K562 (cell line): ENCODE measurements around the gene RGMA. TPM values are rescaled to one million over a fixed set of nuclear protein-coding genes. Genes with fewer than 3 reads are reported as not detected.

ENCODE experiments used
- ATAC-seq: fragments of 200-7000 bp; cut with Tn5 transposase; 3 replicates; pipeline ENCODE4 v1.9.1; 2020; ENCODE audit warnings: moderate library complexity
- BruUV-seq: library from RNA; stranded (reverse); fragments of 400-500 nt; replicated peaks from 2 replicates; lab custom pipeline; 2021; lab: Mats Ljungman, UMichigan
- CTCF ChIA-PET: fragments of 300-600 bp; formaldehyde crosslinking; extraction: SDS; loops from one replicate; lab custom pipeline; 2021; ENCODE audit warnings: low intra/inter-chr PET ratio; lab: Yijun Ruan, JAX
- POLR2A ChIA-PET: fragments of 300-600, 350-650 bp; sonication (Branson Sonifier 250); formaldehyde crosslinking; extraction: SDS; loops from one replicate; lab custom pipeline; 2021; ENCODE audit warnings: antibody characterized with exemption, inconsistent platforms; lab: Yijun Ruan, JAX
- DNase-seq, 4 experiments: peaks; one replicate each; pipeline versions ENCODE4 v3.0.0 to v3.0.0-alpha.2; 2011 to 2018; ENCODE audit warnings: low spot score in 3 of 4, mixed read lengths in 3 of 4; ENCODE audit errors: extremely low read depth in 1 of 4
- FAIRE-seq: peaks from 2 replicates; lab custom pipeline; 2011; peaks lifted over from hg19 to GRCh38; lab: Jason Lieb, UNC
- H2AFZ ChIP-seq: 2 replicates; pipeline ENCODE4 v1.6.0; 2011; ENCODE audit warnings: low read depth, low read length, control low read depth, inconsistent platforms
- H3K27ac ChIP-seq: fragments of 200-600 bp; 3 replicates; pipeline ENCODE4 v1.8.0; 2011; ENCODE audit warnings: low read depth, mild to moderate bottlenecking, control low read depth, inconsistent platforms, low read length, moderate library complexity, mixed read lengths; ENCODE audit errors: extremely low read depth
- H3K27me3 ChIP-seq, 2 experiments: fragments of 300-600 bp in 1 of 2; 2 replicates in 1 of 2; 3 replicates in 1 of 2; pipeline versions ENCODE4 v1.6.0 to v1.8.0; 2011; ENCODE audit warnings: inconsistent platforms in 2 of 2, low read length in 2 of 2, mild to moderate bottlenecking in 1 of 2, mixed read lengths in 1 of 2, moderate library complexity in 1 of 2; ENCODE audit not compliant: control insufficient read depth in 2 of 2, insufficient read depth in 2 of 2
- H3K36me3 ChIP-seq: fragments of 300-600 bp; 3 replicates; pipeline ENCODE4 v1.8.0; 2011; ENCODE audit warnings: mild to moderate bottlenecking, low read length, inconsistent platforms; ENCODE audit not compliant: control insufficient read depth, insufficient read depth
- H3K4me1 ChIP-seq, 2 experiments: fragments of 200-600 bp in 1 of 2; replicated peaks in 1 of 2; 2 replicates in 1 of 2; 3 replicates in 1 of 2; pipeline versions ENCODE4 v1.5.1 to v1.8.0; 2011; ENCODE audit warnings: inconsistent platforms in 2 of 2, low read length in 2 of 2, mild to moderate bottlenecking in 1 of 2, mixed read lengths in 1 of 2, moderate library complexity in 1 of 2; ENCODE audit not compliant: control insufficient read depth in 2 of 2, insufficient read depth in 2 of 2
- H3K4me2 ChIP-seq: 2 replicates; pipeline ENCODE4 v1.6.1; 2011; ENCODE audit warnings: low read length, control low read depth, inconsistent platforms, mixed read lengths; ENCODE audit not compliant: insufficient read depth
- H3K4me3 ChIP-seq: fragments of 200-600 bp; sonication (generic), shearing (Covaris generic); 2 replicates; pipeline ENCODE4 v1.5.1; 2016; ENCODE audit warnings: control low read depth, inconsistent platforms
- H3K79me2 ChIP-seq: fragments of 200-600 bp; 3 replicates; pipeline ENCODE4 v1.8.0; 2011; ENCODE audit warnings: low read length, inconsistent platforms; ENCODE audit not compliant: control insufficient read depth, insufficient read depth
- H3K9ac ChIP-seq, 2 experiments: 2 replicates each; pipeline versions ENCODE4 v1.6.0 to v1.6.1; 2011; ENCODE audit warnings: low read depth in 2 of 2, low read length in 2 of 2, control low read depth in 1 of 2, inconsistent platforms in 1 of 2, mild to moderate bottlenecking in 1 of 2, mixed read lengths in 1 of 2; ENCODE audit not compliant: insufficient read depth in 1 of 2
- H3K9me1 ChIP-seq: one replicate; pipeline ENCODE4 v1.6.0; 2011; ENCODE audit warnings: inconsistent platforms, mild to moderate bottlenecking, low read length, moderate library complexity; ENCODE audit not compliant: control insufficient read depth, insufficient read depth
- H3K9me3 ChIP-seq: replicated peaks from 2 replicates; pipeline ENCODE4 v1.5.1; 2011; ENCODE audit warnings: low read depth, low read length, inconsistent platforms; ENCODE audit not compliant: control insufficient read depth, insufficient read depth
- H4K20me1 ChIP-seq: replicated peaks from 2 replicates; pipeline ENCODE4 v1.6.1; 2011; ENCODE audit warnings: low read length, inconsistent platforms, mixed read lengths; ENCODE audit not compliant: control insufficient read depth, insufficient read depth
- ATF3 ChIP-seq, 2 experiments: fragments of 450-650 bp in 1 of 2; sonication (generic) in 1 of 2; formaldehyde crosslinking in 1 of 2; IDR thresholded peaks in 1 of 2; conservative IDR thresholded peaks in 1 of 2; 2 replicates each; pipeline versions ENCODE4 v1.6.1 to v1.8.1; 2016 to 2023; ENCODE audit warnings: mild to moderate bottlenecking in 2 of 2, moderate library complexity in 2 of 2, inconsistent platforms in 1 of 2, missing genetic modification reagents in 1 of 2
- CEBPB ChIP-seq: fragments of 450-650 bp; IDR thresholded peaks from 2 replicates; pipeline ENCODE4 v1.6.1; 2016; ENCODE audit warnings: missing genetic modification characterization, missing compliant biosample characterization
- CEBPG ChIP-seq, 3 experiments: fragments of 200-800 bp in 1 of 3; sonication (Bioruptor generic) in 1 of 3; sonication (generic) in 1 of 3; formaldehyde crosslinking in 1 of 3; IDR thresholded peaks in 2 of 3; conservative IDR thresholded peaks in 1 of 3; 2 replicates each; pipeline versions ENCODE4 v1.6.1 to v1.8.0; 2016 to 2022; ENCODE audit warnings: missing compliant biosample characterization in 2 of 3, missing genetic modification characterization in 2 of 3, mild to moderate bottlenecking in 1 of 3, missing genetic modification reagents in 1 of 3
- KAT8 ChIP-seq: fragments of 450-650 bp; IDR thresholded peaks from 2 replicates; pipeline ENCODE4 v1.6.1; 2016; ENCODE audit warnings: low read depth, mild to moderate bottlenecking
- YY1 ChIP-seq, 3 experiments: IDR thresholded peaks; 2 replicates each; pipeline ENCODE4 v1.6.1; 2011; ENCODE audit warnings: low read length in 2 of 3, mild to moderate bottlenecking in 2 of 3, moderate library complexity in 2 of 3, borderline replicate concordance in 1 of 3, control low read depth in 1 of 3, low read depth in 1 of 3; ENCODE audit not compliant: insufficient read depth in 3 of 3, insufficient replicate concordance in 2 of 3, control insufficient read depth in 1 of 3, insufficient read length in 1 of 3; ENCODE audit errors: extremely low read depth in 1 of 3
- WGBS: fragments of 100-300 bp; shearing (Covaris generic); methylation state at CpG from one replicate; pipeline ENCODE4 v1.1.6; 2016; ENCODE audit warnings: low coverage, mixed read lengths; ENCODE audit not compliant: insufficient coverage; ENCODE audit errors: missing lambda C conversion rate; 5-methylcytosine and 5-hydroxymethylcytosine counted together
- in situ Hi-C: fragments of 300-500 bp; cut with MboI; formaldehyde crosslinking; loops from 4 replicates; pipeline ENCODE4 v1.15.0; 2018; ENCODE audit warnings: inconsistent platforms, mixed read lengths
- intact Hi-C: fragments of 100-400 bp; cut with micrococcal nuclease; formaldehyde crosslinking; loops from 2 replicates; pipeline ENCODE4 v1.14.2; 2022
- polyA plus RNA-seq, 8 experiments: library from polyadenylated mRNA; depleted of rRNA in 4 of 8; stranded (reverse) in 5 of 8; unstranded in 3 of 8; fragments of >200 nt; fragmentation: Nextera tagmentation in 2 of 8; fragmentation: Illumina TruSeq in 1 of 8; extraction: Ambion mirVana in 2 of 8; extraction: Trizol in 1 of 8; gene quantifications; 2 replicates each; pipeline versions ENCODE4 v1.2.1 to v1.2.3, GENCODE V29; 2011 to 2014; ENCODE audit warnings: inconsistent platforms in 1 of 8, missing spikeins in 1 of 8
- total RNA-seq, 7 experiments: library from RNA; depleted of rRNA in 6 of 7; stranded (reverse); fragments of >200 nt in 6 of 7; fragmentation: Illumina TruSeq in 2 of 7; extraction: Trizol in 2 of 7; gene quantifications; 2 replicates each; pipeline versions ENCODE4 v1.2.1 to v1.2.3, GENCODE V29; 2011 to 2021; ENCODE audit warnings: low replicate concordance in 1 of 7

The RGMA gene
- total and polyA plus RNA-seq, 9 of the 15 experiments (the other 6 are each of a cell fraction or from before 2014, with no cell fraction given), result 0.03 to 0.05 (median 0.03) TPM; not detected in 6

GRCh38 chr15:93017526-93017925 is 71.5 kb downstream of the RGMA start:
- H3K79me2 ChIP-seq, result no peaks in the 10 kb centered on the region; the same call in 2 of the 3 replicates
- BruUV-seq, result no TSS peak
- peaks cover 97% of the 10 kb centered on the region for H3K36me3 ChIP-seq
- H3K4me3 ChIP-seq, result no peak overlapping the region
- DNase-seq, result no peak
- TF ChIP-seq KAT8 (no peak), YY1 (IDR thresholded peaks at IDR 0.05; ENCODE audit: borderline replicate concordance in 1 of 3, control insufficient read depth in 1 of 3, extremely low read depth in 1 of 3, insufficient read depth in 3 of 3, insufficient read length in 1 of 3, insufficient replicate concordance in 2 of 3, low read depth in 1 of 3, low read length in 2 of 3) (no peak), ATF3 (IDR thresholded peaks at IDR 0.05) (peak; percentile 35; the same call in 1 of the 2 replicates), ATF3 (CRISPR knock-in tag; conservative IDR thresholded peaks at IDR 0.05) (no peak), CEBPG (CRISPR knock-in tag; IDR thresholded peaks at IDR 0.05) (no peak), CEBPG (tag; conservative IDR thresholded peaks at IDR 0.05 in 1 of 2, IDR thresholded peaks at IDR 0.05 in 1 of 2) (peak; percentile 14 to 61; a peak in 2 of 4 replicates), CEBPB (tag) (0 out of 2 replicates have a peak, but pooled peaks have one; percentile 26)
- CTCF ChIA-PET, result no interaction called here
- FAIRE-seq, result no peak
- H3K27ac ChIP-seq, result no peak overlapping the region
- H2AFZ ChIP-seq, result no peak overlapping the region
- 94% methylated on average over 5 of the region's 6 CpGs for WGBS
- no peak overlapping the region for H3K4me2 ChIP-seq
- H3K27me3 ChIP-seq, result no peaks in the 10 kb centered on the region
- no peaks in the 10 kb centered on the region; the same call in none of the 2 replicates for H4K20me1 ChIP-seq
- in situ Hi-C loops, result no loop called here
- POLR2A ChIA-PET, result interaction anchor here (0.9 to 2.3 kb wide), 3 partner anchors 11 to 1103 kb away, joined by 3 to 9 read pairs (median 3); no protein-coding TSS in a partner anchor
- no peaks in the 10 kb centered on the region for H3K9me1 ChIP-seq
- intact Hi-C loops, result no loop called here
- H3K4me1 ChIP-seq, result no peaks in the 10 kb centered on the region
- H3K9me3 ChIP-seq, result no peaks in the 10 kb centered on the region
- H3K9ac ChIP-seq, result no peak overlapping the region
- no peak for ATAC-seq
